Right cardiac atrium (tissue), 5 donors: Measurements from ENCODE around the gene USP24. TPM values are rescaled to one million over a fixed set of nuclear protein-coding genes. Genes with fewer than 3 reads are reported as not detected.
"Not testable (repeated sequence)": the region's sequence is repeated elsewhere in the genome, so short reads cannot be mapped to it uniquely, and the experiment has no call there.

Experiments used
- ATAC-seq, 2 donors: fragments of 200-7000 bp; cut with Tn5 transposase; one replicate each; pipeline versions ENCODE4 v1.8.0 to v1.9.1; 2020; ENCODE audit warnings: moderate library complexity in 2 of 2, mild to moderate bottlenecking in 1 of 2
- DNase-seq, 3 donors: peaks; one replicate each; pipeline ENCODE4 v3.0.0-alpha.2; 2020
- H3K27ac ChIP-seq: one replicate; pipeline ENCODE4 v1.5.1; 2013; ENCODE audit warnings: mild to moderate bottlenecking, low read length, control low read depth, moderate library complexity
- H3K27me3 ChIP-seq: one replicate; pipeline ENCODE4 v1.6.1; 2013; ENCODE audit not compliant: control insufficient read depth, insufficient read depth
- H3K4me1 ChIP-seq: one replicate; pipeline ENCODE4 v1.6.1; 2013; ENCODE audit warnings: low read length; ENCODE audit not compliant: control insufficient read depth, insufficient read depth
- H3K4me3 ChIP-seq: one replicate; pipeline ENCODE4 v1.5.1; 2013; ENCODE audit warnings: low read length, control low read depth
- H3K9me3 ChIP-seq: one replicate; pipeline ENCODE4 v1.6.1; 2013; ENCODE audit warnings: low read length; ENCODE audit not compliant: control insufficient read depth
- WGBS: extraction: QIAGEN DNeasy Blood & Tissue Kit; methylation state at CpG from one replicate; pipeline ENCODE4 v1.1.7; 2013; 5-methylcytosine and 5-hydroxymethylcytosine counted together
- intact Hi-C, 4 donors: fragments of 100-400 bp; cut with DNase I; formaldehyde crosslinking; loops; one replicate each; pipeline versions ENCODE4 v1.11.0 to v1.14.0; 2022 to 2023
- polyA plus RNA-seq: library from polyadenylated mRNA; stranded (reverse); fragments of 200-250 nt; gene quantifications from one replicate; pipeline ENCODE4 v1.2.3, GENCODE V29; 2013
- total RNA-seq, 4 donors: library from RNA; stranded (reverse); fragmentation: NEBNext Ultra II Directional; extraction: Animal tissue kit (Norgen Biotek cat#: 25700); gene quantifications; one replicate each; pipeline ENCODE4 v1.2.1, GENCODE V29; 2021
- donor health status: healthy with polysubstance abuse.
- donor health status: DM: no; HTN: yes; CAD: no.
- donor health status: DM: no; HTN: no; CAD: no.
- donor health status: DM: no; HTN: yes; CAD: no; lungs with severe emphysema.
- donor health status: DM: yes; HTN: yes; CAD: no.

USP24 gene
- total and polyA plus RNA-seq, 5 donors: 11.4 to 35.7 (median 34.7) TPM

GRCh38 chr1:55229726-55230125 lies 14.6 kb upstream of the USP24 start:
- intact Hi-C loops, H3K4me3 ChIP-seq, H3K27me3 ChIP-seq, H3K9me3 ChIP-seq, DNase-seq, ATAC-seq, H3K4me1 ChIP-seq: not testable (repeated sequence)
- peak overlapping the region; percentile 17 for H3K27ac ChIP-seq
- WGBS: 95% methylated on average over 4 of the region's 4 CpGs

GRCh38 chr1:55225228-55225627 lies 10.1 kb upstream of the USP24 start:
- DNase-seq: no peak
- Histone ChIP-seq H3K9me3 (no peaks in the 10 kb centered on the region), H3K4me3 (no peak overlapping the region), H3K27me3 (no peaks in the 10 kb centered on the region), H3K27ac (no peak overlapping the region), H3K4me1 (no peaks in the 10 kb centered on the region)
- intact Hi-C loops: no loop called here
- WGBS: 46% methylated on average over 1 of the region's 1 CpG
- ATAC-seq: no peak

GRCh38 chr1:55224729-55225128 lies 9.6 kb upstream of the USP24 start:
- Histone ChIP-seq H3K9me3 (no peaks in the 10 kb centered on the region), H3K4me3 (no peak overlapping the region), H3K4me1 (no peaks in the 10 kb centered on the region), H3K27me3 (no peaks in the 10 kb centered on the region), H3K27ac (no peak overlapping the region)
- DNase-seq: no peak
- no peak for ATAC-seq
- intact Hi-C loops: no loop called here
- 92% methylated on average over 1 of the region's 1 CpG for WGBS

- intact Hi-C loops: no loop called here
- Histone ChIP-seq H3K27me3 (no peaks in the 10 kb centered on the region), H3K4me3 (no peak overlapping the region), H3K27ac (no peak overlapping the region), H3K4me1 (no peaks in the 10 kb centered on the region), H3K9me3 (no peaks in the 10 kb centered on the region)
- ATAC-seq: no peak
- DNase-seq: no peak
- 82% methylated on average over 6 of the region's 6 CpGs for WGBS
Measured at GRCh38 chr1:55222152-55222551, 7.0 kb upstream of the USP24 start.

- Histone ChIP-seq H3K27ac (peak overlapping the region; percentile 23), H3K27me3 (no peaks in the 10 kb centered on the region), H3K9me3 (no peaks in the 10 kb centered on the region), H3K4me1 (peaks cover 2% of the 10 kb centered on the region), H3K4me3 (no peak overlapping the region)
- intact Hi-C loops: loop anchor here in 1 of 4 donors (10.0 kb wide), 1 partner anchor 73 kb away; no protein-coding TSS in a partner anchor
- ATAC-seq (no peak), DNase-seq (no peak)
- 29% methylated on average over 6 of the region's 6 CpGs for WGBS
Measured at GRCh38 chr1:55217226-55217986, 2.2 kb upstream of the USP24 start.

GRCh38 chr1:55216096-55216495 lies 932 bp upstream of the USP24 start:
- no peak for DNase-seq
- ATAC-seq: no peak
- H3K27me3 ChIP-seq: no peaks in the 10 kb centered on the region
- H3K4me3 ChIP-seq: peak overlapping the region; percentile 96
- intact Hi-C loops: loop anchor here in 1 of 4 donors (10.0 kb wide), 1 partner anchor 71 kb away; no protein-coding TSS in a partner anchor
- H3K4me1 ChIP-seq: peaks cover 5% of the 10 kb centered on the region
- peak overlapping the region; percentile 99 for H3K27ac ChIP-seq
- H3K9me3 ChIP-seq: no peaks in the 10 kb centered on the region
- WGBS: 22% methylated on average over 9 of the region's 9 CpGs

- DNase-seq: peak; percentile 42 to 77 (median 73)
- peak in 1 of 2 donors; percentile 45 for ATAC-seq
- WGBS: under 1% methylated on average over 29 of the region's 29 CpGs
- H3K27ac ChIP-seq: peak overlapping the region; percentile 99
- peaks cover 5% of the 10 kb centered on the region for H3K4me1 ChIP-seq
- H3K4me3 ChIP-seq: peak overlapping the region; percentile 96
- intact Hi-C loops: loop anchor here in 1 of 4 donors (10.0 kb wide), 1 partner anchor 70 kb away; no protein-coding TSS in a partner anchor
- H3K9me3 ChIP-seq: no peaks in the 10 kb centered on the region
- H3K27me3 ChIP-seq: no peaks in the 10 kb centered on the region
Measured at GRCh38 chr1:55214934-55215193, 300 bp downstream of the USP24 start.

GRCh38 chr1:55214212-55214933 lies 791 bp downstream of the USP24 start:
- 1% methylated on average over 46 of the region's 46 CpGs for whole genome bisulfite sequencing
- intact Hi-C loops: loop anchor here in 1 of 4 donors (10.0 kb wide), 1 partner anchor 70 kb away; no protein-coding TSS in a partner anchor
- Histone ChIP-seq H3K4me1 (peaks cover 5% of the 10 kb centered on the region), H3K4me3 (peak overlapping the region; percentile 96), H3K27me3 (no peaks in the 10 kb centered on the region), H3K27ac (peak overlapping the region; percentile 99), H3K9me3 (no peaks in the 10 kb centered on the region)
- ATAC-seq (peak; percentile 10 to 24), DNase-seq (peak; percentile 53 to 79 (median 77))

GRCh38 chr1:55213885-55214211 lies 1.3 kb downstream of the USP24 start:
- no peak for DNase-seq
- H3K4me3 ChIP-seq: peak overlapping the region; percentile 96
- peaks cover 5% of the 10 kb centered on the region for H3K4me1 ChIP-seq
- intact Hi-C loops: loop anchor here in 1 of 4 donors (10.0 kb wide), 1 partner anchor 69 kb away; no protein-coding TSS in a partner anchor
- no peaks in the 10 kb centered on the region for H3K9me3 ChIP-seq
- WGBS: 28% methylated on average over 7 of the region's 7 CpGs
- peak overlapping the region; percentile 99 for H3K27ac ChIP-seq
- ATAC-seq: no peak
- H3K27me3 ChIP-seq: no peaks in the 10 kb centered on the region

GRCh38 chr1:55213151-55213884 lies 1.8 kb downstream of the USP24 start:
- ATAC-seq: no peak
- Histone ChIP-seq H3K27ac (peak overlapping the region; percentile 99), H3K4me3 (peak overlapping the region; percentile 96), H3K27me3 (no peaks in the 10 kb centered on the region), H3K9me3 (no peaks in the 10 kb centered on the region), H3K4me1 (peaks cover 5% of the 10 kb centered on the region)
- intact Hi-C loops: loop anchor here in 1 of 4 donors (10.0 kb wide), 1 partner anchor 69 kb away; no protein-coding TSS in a partner anchor
- WGBS: 26% methylated on average over 10 of the region's 10 CpGs
- DNase-seq: no peak
